Bone marrow (tissue), 2 donors: ENCODE measurements around the gene SSH3.

Experiments used
- DNase-seq, 2 donors: peaks; one replicate each; lab custom pipeline; 2025; lab: John Stamatoyannopoulos, UW

Gene SSH3

DNA sequence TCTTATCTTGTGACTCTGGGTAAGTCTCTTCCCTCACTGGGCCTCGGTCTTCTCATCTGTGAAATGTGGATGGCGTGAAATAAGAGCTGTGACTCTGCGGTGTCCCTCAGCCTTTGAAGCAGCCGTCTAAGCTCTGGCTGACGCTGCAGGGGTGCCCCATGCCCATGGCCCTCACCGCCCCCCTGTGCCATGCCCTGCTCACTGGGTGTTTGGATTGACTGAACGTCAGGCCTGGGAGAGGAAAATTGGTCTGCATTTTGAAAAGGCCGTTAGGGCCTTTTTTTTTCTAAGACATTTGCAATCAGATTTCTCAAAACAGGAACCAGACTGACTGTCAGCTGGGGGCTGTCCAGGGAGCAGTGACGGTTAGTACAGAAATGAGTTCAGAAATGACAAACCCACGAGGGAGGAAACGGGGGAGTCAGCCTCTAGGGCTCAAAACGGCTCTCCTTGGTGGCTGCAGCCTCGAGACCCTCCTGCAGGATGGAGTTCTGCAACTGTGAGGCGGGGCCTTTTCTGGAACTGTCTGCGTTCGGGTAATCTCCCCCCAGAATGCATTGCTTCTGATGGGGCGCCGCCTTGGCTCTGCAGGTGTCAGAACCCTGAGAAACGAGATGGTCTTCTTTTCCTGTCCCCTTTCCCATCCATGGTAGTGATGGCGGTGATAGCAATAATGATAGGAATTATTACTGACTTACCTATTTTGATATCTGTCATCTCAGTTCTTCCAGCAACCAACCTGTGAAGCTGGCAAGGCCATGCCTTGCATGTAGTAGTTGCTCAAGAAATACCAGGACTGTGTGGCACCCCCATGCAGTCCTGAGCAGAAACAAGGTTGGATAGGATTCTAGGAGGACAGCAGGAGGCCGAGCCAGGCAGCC, 35.0 kb upstream of the SSH3 start:
- peak in 1 of 2 donors; percentile 95 for DNase-seq

- no peak for DNase-seq
Observed at GRCh38 chr11:67268962-67269268, 34.4 kb upstream of the SSH3 start.

DNA sequence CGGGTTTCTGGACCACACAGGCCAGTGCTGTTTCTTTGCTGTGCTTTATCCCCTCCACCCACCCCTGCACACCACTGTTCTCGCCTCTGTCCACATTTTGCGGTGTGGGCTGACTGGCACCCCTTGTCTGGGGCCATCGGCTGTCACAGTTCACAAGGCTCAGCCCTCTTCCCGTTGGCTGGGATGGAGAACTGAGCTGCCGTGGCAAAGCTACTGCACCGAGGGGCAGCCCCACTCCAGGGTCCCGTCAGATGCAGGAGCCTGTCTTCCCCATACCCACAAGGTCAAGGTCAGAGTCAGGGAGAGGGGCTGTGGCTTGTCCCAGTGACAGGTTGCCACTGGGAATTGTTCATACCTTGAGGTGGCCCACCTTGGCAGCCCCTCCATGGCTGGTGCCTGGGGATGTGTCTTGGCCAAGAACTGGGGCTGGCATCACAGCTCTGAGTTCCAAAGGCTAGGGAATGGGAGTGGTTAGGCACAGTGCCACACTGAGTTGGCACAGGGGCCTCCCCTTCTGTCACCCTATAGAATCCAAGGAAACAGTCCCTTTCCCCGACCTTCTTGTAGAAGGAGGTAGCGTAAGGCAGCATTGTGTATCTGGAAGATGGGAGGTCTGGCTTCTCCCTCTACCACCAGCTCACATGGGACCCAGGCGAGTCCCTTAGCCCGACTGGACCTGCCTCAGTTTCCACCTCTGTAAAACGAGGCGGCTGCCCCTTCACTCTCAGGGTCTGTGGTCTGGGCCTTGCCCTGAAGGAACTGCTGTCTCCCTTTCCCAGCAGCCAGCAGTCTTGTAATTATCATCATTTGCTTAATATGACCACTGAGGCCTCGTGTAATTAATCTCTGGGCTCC, 33.7 kb upstream of the SSH3 start:
- no peak for DNase-seq

DNA sequence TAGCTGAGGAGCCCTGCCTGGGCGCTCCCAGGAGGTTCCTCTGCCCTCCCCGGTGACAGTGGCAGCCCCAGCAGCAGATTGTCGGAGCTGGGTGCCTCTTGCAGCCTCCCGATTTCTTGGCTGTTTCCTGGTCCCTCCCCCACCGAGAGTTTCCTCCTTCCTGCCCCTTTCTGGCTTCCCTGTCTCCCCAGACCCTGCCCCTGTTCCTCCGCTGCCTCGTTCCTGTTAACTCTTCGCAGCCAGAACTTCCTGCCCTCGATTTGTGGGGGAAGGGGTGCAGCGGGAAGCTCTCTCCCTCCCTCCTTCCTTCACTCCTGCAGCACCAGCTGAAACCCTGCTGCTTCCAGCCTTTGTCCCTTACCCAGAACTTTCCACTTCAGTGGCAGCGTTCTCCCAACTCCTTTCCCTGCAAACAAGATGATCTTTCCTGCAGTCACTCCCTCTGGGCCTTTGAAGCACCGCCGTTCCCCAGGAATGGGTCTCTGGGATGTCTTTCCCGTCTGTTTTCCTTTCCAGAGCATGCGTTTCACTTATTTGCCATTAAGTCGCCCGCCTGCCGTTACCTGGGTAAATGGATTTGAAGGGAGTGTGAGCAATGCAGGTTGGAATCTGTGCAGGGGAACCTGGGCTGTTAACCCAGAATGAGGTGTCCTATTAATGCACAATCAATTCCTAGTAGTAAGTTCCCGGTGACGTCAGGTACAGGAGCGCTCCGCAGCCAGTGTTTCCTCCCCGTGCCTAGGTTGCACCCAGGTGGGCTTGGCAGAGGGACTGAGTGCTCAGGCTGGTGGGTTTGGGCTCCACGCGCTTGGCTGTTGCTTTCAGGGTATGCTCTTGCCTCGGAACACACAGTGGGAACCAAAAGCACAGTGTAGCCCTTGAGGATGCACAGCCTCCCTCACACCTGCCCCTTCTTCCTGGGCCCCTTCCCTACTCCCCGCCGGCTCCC, 32.8 kb upstream of the SSH3 start:
- DNase-seq, result peak in 1 of 2 donors; percentile 35

DNA sequence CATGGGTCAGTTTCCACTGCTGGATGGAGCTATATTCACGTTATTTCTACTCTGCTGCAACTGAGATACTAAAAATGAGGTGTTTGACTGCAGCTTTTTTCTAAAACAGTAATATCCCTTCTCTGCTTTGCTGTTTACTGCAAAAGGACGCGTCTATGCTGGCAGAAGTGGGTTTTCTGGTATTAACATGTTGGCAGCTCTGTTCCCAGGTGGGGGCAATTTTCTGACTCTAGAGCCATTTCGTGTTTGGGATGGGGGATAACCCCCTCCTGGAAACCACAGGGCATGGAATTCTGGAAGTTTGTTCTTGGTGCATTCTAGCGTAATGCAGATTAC, 32.2 kb upstream of the SSH3 start:
- DNase-seq, result no peak

GRCh38 chr11:67271541-67272284, 31.6 kb upstream of the SSH3 start:
- no peak for DNase-seq

- DNase-seq, result no peak
Observed at GRCh38 chr11:67272327-67273259, 30.7 kb upstream of the SSH3 start.

DNA sequence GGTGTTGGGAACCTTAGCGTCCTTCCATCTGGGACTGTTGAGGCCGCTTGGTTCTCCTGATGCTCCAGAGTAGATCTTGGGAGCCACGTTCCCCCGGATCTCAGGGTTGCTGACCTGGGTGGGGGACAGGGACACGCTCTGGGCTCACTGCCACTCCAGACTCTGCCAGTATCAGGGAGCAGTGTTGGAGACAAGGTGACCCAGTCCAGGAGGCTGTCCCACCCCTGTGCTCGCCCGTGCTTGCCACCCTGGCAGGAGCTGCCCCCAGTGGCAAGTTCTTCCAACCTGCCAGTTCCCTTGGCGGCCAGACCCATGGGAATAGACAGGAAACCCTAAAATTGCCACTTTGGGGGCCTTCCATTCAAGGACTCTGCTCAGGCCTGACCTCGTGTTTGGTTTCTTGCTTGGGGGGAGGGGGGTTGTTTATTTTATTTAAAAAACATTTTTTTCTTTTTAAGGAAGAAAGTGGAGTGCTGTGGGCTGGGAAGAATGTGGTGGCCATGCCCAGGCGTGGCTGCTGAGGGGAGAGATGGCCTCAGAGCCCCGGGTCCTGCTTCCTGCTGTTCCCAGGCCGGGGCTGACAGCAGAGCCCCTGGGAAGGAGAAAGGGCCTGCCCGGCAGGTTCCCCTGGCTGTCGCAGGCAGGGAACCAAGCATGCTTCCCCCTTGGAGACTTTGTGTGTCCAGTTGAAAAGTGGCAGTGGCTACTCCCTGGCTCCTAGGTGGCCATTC, 29.9 kb upstream of the SSH3 start:
- DNase-seq, result no peak

DNA sequence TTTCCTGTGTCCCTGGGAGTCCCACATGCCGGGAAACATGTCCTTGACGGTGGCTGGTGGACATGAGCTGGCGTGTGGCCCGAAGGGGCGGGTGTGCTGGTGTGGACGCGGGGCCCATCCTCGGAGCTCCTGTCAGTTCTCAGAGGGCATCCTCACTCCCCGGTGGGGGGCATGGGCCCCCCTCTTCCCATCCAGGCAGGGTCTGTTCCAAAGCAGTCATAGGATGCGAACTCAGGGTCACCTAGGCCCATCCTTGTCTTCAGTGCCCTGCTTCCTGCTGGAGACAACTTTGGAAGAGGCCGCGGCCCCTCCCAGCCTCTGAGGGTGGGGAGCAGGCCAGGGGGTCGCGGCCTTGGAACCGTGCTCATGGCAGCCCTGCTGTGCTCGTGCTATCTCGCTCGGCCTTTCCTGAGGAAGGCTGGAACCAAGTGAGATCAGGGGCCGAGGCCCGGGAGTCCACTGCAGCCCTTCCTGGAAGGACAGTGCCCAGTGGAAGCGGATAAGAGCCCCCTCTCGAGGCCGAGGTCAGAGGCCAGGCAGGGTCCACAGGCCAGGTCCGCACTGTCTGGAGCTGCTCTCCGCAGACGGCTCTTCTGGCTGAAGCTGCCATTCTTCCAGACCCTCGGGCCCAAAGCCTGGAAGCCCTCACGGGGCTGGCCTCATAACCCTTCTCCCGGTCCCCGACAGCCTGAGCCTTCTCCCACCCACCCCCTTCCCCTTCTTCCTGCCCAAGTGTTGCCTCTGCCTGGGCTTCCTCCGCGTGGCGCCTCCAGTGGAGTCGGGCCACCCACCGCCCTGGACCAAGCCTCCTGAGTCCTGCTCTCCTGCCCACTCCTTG, 28.3 kb upstream of the SSH3 start:
- no peak for DNase-seq

- no peak for DNase-seq
Observed at GRCh38 chr11:67275606-67276409, 27.5 kb upstream of the SSH3 start.

DNA sequence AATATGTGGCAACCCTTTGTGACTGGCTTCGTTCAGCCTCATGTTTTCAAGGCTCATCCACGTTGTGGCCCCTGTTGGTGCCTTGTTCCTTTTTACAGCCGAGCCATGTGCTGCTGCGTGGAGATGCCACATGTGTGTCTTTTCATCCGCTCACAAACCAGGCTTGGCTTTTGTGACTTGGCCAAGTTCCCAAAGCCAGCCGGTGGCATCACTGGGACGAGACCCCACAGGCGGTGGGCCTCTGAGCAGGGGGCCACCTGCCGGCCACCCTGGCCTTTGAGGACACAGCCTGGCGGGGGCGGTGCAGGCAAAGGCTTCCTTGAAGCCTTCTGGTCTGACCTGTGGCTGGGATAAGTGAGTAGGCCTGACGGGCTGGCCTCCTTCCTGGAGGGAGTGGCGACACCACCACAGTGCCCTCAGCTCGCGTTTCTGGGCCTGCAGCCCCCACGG, 26.5 kb upstream of the SSH3 start:
- peak; percentile 75 to 83 for DNase-seq

DNA sequence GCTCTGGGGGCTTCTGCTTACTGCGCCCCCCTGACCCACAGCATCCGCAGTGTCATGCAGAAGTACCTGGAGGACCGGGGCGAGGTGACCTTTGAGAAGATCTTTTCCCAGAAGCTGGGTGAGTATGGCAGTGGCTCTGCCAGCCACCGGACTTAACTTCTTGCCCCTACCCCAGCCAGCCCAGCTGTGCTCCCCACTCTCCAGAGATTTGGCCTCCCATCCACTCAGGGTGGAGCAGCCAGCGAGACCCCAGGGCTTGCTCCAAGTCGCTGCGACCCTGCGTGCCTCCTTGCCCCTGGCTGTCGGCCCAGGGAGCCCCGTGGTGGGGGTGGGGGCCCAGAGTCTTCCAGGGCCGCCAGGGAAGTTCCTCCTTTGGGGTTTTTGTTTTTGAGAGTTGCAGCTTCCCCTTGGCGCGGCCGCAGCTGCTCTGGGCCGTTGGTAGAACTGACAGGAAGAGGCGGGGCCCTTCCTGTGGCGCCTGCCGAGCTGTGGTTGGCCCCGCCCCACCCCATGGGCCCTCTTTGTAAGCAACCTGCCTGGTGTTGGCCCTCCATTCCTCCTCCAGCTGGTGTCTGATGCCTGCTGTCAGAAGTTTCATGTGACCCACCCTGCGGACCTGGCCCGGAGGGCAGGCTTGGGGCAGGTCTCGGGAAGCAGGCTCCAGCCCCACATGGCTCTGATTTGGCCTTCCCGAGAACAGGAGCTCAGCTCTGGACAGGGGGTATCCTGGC, 25.9 kb upstream of the SSH3 start:
- peak; percentile 75 to 98 for DNase-seq

DNA sequence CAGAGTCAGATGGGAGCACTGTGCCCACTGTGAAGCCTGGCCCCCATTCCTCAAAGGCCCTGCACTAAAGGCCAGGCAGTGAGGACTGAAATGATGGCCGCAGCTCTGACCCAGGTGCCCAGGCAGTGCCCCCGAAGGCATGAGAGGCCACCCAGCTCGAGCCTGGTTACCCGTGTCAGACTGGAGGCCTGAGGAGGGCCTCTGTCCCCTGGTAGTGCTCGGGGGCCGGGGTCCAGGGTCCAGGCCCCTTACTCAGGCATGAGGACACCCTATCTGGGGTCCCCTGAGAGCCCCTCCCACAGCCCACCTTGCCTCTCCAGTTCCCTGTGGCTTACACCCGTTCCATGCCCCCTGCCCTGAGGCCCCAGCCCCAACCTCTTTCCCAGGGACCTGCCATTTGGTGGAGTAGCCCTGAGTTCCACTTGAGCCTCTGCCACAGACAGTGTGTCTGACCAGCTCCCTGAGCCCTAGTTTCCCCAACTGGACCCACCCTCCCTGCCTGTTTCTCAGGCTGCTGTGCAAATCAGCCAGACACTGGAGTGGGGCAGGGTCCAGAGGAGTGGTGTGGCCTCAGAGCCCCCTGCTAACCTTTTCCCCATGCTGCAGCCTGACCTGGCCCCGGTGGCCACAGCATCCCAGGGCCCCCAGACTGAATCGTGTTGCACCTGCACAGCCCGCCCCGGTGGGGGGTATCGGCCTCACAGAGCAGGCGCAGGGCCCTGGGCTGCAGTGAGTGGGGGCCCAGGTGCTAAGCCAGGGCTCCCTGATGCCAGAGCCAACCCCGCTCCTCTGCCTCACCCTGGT, 25.0 kb upstream of the SSH3 start:
- DNase-seq, result no peak

- DNase-seq, result no peak
Observed at GRCh38 chr11:67278939-67279588, 24.3 kb upstream of the SSH3 start.

DNA sequence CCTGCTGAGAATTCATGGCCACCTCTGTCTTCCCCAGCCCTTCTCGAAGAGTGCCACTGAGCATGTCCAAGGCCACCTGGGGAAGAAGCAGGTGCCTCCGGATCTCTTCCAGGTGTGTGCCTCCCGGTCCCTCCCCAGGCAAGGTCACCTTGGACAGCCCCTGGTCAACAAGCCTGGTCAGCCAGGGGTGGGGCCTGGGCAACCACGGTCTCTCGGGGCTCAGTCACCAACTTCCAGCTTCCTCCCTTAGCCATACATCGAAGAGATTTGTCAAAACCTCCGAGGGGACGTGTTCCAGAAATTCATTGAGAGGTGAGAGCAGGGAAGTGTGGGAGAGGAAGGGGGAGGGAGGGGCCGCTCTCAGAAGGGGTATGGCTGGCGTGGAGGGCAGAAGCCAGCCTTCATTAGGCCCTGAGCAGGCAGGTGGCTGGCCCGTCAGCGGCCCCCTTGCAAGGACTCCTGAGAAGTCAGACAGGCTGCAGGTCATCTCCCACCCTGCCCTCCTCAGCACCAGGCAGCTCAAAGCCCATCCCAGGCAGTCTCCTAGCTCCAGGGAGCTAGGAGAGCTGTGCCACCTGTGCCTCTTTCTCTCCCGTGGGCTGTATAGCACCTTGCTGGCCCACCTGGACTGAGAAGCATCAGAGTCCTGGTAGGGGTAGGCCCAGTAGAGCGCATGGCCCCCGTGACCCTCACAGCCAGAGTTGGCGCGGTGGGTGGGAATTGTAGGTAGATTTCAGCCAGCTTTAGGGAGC, 23.6 kb upstream of the SSH3 start:
- DNase-seq, result no peak
